GM21737 (cell line): ENCODE data around the gene OTOG.

Source experiments
- ATAC-seq: cut with Tn5 transposase; IDR thresholded peaks from one replicate; pipeline ENCODE4 v1.9.1; 2021; ENCODE audit warnings: mild to moderate bottlenecking, moderate library complexity; ENCODE audit not compliant: unreplicated experiment

OTOG gene

DNA sequence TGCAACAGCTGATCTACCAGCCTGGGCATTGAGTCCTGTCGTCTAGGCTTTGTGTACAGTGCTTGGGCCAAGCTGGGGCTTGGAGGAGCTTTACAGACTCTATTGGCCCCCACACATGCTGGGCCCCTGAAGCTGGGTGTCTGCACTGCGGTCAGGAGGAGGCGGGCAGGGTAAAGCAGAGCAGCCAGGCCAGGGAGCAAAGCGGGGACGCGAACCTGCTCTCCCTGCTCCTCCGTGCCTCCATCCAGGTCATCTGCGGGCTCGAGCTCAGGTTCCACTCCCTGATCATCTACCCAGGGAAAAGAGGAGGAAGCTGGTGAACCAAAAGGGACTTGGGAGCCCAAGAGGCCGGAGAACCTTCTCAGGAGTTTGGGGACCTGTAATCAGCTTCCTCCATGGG lies 29.9 kb upstream of the OTOG start:
- ATAC-seq, result no peak

DNA sequence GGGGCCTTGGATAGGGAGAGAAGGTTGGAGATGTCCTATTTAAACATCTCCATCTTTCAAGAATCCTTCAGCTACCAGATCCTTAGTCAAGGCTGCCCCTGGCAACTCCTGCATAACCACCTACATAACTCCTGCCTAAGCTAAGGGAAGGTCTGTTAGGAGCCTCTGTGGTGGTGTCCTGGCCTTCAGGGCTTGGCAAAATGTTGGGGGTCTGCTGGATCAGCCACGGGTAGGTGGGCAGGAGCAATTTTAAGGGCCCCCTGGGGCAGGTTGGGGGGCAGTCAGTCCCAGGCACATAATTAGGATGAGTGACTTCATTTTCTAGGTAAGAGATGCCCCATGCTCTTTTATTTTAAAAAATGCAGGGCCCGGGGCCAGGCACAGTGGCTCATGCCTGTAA lies 28.7 kb upstream of the OTOG start:
- ATAC-seq, result no peak

DNA sequence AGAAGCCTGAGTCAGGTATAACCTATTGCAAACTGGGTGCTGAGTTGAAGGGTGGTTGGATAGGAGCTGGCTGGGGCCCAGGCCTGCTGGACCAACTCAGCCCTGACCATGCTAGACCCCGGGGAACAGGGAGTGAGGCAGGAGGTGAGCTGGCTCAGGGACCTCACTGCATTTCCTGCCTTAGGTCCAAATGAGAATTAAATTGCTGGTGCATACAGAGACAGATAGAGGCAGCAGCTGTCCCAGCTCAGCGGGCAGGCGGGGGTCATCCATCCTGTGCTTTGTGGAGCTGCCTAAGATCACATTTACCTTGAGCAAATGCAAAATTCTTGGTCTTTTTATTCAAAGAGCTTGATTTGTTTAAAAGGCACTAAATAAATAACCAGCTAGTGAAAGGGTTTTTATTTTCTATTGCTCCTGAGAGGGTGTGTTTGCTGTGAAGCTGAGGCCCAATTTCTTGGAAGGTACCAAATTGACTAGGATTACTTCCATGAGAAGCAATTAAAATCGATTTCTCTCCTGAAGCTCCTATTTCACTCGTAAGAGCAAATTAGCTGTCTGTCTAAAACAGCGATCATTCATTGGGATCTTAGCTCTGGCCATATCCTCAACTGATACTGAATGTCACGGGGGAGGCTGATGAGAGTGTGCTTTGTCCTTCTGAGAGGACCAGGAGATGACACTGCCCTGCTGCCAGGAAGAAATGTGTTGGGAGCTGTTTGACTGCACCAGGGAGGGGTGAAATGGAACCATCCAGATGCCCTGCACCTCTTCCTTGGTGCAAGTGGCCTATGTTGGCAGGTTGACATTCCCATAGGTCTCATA lies 27.8 kb upstream of the OTOG start:
- no peak for ATAC-seq

DNA sequence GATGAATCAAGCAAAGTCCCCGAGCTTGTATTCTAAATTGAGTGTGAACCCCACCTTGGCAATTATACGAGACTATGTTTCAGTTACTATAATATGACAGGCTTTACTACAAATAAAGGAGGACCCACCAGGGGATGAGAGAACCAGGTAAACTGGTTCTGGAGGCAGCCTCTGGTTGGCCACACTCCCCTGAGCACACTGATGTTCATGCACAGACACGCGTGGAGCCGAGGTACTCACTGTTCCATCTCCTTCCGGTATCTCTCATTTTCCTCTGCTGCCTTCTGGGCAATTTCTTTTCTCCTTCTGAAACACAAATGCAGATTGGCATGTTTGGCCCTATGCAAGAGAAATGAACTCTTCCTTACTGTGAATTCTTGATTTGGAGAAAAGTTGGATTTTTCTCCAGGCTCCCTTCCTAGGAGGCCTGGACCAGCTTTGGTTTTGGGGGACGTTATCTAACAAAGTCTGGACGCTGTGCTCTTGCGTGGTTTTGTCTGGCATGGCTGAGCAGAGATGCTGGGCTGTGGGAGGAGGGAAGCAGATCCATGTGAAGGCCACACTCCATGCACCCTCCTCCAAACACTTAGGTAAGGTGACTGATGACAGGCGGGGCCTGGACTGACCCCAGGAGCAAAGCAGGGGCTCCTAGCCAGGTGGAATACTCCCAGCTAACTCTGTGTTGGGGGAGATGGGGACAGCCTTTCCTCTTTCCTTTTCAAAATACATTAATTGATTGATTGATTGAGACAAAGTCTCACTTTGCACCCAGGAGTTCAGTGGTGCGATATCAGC lies 25.8 kb upstream of the OTOG start:
- ATAC-seq, result no peak

GRCh38 chr11:17522655-17523054 lies 24.4 kb upstream of the OTOG start:
- ATAC-seq, result no peak

GRCh38 chr11:17524221-17524620 lies 22.8 kb upstream of the OTOG start:
- ATAC-seq, result no peak

DNA sequence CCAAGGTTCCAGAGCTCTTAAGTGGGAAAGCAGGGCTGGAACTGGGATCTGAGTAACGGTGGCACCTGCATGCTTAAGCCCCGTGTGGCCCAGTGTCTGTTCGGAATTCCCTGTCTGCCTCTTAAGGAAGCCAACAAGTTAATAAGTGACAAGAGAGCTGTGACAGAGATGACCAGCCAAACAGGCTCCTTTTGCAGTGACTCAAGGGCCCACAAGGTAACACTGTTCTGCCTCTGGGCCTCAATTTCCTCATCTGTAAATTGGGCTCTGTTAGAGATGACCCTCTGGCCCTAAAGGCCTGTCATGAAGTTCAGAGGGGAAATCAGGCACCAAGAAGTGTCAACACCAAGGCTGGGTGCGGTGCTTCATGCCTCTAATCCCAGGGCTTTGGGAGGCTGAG lies 21.5 kb upstream of the OTOG start:
- no peak for ATAC-seq

DNA sequence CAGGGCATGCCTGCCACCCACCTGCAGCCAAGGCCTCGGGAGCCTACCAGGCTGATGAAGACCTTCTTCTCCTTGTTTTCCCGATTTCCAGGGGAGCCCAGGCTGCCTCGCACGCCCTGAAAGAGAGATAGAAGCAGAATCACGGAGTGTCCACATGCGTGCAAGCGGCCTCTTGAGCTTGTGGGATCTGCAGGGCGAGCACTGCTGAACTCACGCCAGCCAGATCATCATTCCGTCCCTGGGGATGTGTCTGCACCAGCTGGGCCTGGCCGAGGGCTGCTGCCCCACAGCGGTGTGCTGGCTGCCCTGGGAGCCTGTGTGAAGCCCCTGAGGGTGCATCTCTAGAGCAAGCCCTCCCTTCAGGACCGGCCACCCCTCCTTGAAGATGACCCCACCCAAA lies 20.7 kb upstream of the OTOG start:
- no peak for ATAC-seq

DNA sequence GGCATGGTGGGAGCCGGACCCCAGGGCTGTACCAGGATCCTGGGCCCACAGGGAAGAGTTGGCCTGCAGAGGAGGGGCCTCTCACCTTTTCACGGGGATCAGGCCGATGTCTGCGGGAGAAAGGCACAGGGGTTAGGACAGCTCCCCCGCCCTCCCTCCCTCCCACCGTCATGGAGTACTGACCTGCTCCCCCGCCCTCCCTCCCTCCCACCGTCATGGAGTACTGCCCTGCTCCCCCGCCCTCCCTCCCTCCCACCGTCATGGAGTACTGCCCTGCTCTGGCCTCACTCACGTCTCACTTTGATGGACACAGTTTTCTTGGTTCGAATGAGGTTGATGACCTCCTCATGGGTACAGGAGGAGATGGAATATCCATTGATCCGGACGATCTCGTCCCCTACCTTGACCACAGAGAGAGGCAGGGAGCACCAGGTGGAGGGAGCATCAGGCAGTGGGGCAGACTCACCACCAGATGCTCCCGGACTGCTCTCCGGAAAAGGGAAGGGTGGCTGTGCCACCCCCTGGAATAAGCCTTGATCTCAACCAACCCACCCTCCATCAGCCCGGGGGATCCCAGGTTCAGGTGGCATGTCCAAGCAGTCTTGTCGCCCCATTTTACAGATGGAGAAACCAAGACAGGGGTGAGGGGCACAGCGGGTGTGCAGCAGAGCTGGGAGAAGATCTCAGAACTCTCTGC lies 20.0 kb upstream of the OTOG start:
- ATAC-seq, result no peak

DNA sequence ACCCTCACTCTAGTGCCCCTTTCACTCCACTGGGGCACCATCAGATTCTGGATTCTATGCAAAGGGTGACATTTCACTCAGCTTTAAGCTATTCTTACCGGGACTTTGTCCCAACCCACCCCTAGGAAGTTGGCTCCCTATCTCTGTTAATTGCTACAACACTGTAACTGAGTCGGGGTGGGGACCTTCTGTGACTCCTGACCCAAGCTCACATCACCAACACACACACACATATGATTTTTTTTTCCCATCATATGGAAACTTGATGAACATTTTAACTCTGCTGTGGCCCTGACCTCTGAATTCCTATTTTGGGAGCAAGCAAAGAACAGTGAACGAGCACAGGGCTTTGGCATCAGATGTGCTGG lies 19.4 kb upstream of the OTOG start:
- no peak for ATAC-seq

DNA sequence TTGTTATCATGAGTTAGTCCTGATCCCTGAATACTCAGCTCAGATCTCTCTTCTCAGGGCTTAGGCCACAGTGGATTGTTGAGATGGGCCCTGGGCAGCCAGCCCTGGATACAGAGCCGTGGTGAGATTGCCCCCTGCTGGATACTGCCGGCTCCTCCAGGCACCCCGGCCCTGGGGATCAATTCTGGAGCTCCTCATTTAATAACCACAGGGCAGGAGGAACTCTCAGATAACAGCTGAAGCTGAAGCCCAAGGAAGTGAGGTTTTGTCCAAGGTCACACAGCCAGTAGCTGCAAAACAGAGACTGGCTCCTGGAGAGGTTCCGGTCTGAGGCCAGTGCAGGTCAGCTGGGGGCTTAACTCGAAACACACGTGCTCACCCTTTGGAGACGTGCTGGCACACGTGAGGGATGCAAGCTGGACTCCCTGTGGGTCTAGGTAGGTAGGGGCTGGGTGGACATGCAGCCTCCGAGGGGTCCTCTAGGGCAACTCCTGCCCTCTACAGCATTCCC lies 18.8 kb upstream of the OTOG start:
- ATAC-seq, result no peak

GRCh38 chr11:17528906-17529843 lies 17.9 kb upstream of the OTOG start:
- no peak for ATAC-seq

- no peak for ATAC-seq
Measured at GRCh38 chr11:17529844-17530185, 17.2 kb upstream of the OTOG start.

- ATAC-seq, result no peak
Measured at GRCh38 chr11:17531071-17531600, 15.9 kb upstream of the OTOG start.

DNA sequence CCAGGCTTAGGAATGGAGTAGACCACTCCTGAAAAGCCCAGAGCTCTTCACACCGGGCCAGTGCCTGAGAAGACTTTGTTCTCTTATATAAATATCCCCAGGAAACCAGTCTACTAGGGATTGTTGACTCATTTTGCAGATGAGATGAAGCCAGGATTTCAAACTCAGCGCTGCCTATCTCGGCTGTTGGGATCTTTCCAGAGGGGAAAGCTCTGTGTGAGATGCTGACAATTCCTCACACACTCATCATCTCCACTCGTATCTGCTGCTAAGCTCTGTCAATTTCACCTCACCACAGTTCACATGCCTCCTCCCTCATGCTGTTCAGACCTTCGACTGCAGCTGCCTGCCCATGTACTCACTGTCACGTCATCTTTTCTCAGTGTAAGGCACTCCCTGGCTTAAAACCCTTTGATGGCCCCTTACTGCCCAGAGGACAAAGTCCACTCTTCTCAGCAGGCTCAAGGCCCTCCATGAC lies 15.4 kb upstream of the OTOG start:
- no peak for ATAC-seq

- no peak for ATAC-seq
Measured at GRCh38 chr11:17532784-17533183, 14.3 kb upstream of the OTOG start.

GRCh38 chr11:17533341-17533740 lies 13.7 kb upstream of the OTOG start:
- no peak for ATAC-seq

DNA sequence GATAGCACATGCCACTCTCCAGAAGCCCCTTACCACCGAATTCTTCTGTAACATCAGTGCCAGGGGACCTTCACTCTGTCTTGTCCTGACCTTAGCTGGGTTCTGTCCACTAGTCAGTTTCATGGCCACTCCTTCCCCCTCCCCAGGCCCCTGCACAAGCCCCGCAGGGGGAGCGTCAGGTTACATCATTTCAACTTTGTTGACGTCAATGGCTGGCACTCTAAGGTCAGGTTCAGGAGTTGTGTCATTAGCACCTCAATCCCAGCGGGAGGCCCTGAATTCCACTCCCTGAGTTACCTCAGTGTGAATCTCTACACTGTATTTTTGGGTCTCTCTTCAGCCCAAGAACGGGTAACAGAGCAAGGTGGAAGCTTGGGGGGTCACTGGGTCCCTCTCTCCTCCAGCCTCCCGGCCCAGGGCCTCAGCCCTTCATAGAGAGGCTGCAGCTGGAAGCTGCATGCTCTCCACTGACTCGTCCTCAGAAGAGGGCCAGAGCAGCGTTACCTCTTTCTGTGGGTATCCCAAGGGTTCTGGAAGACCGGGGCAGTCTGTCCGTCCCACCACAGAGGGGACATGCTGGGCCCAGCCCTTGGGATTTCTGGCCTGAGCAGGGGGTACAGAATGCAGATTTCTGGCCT lies 13.2 kb upstream of the OTOG start:
- no peak for ATAC-seq

GRCh38 chr11:17535488-17535887 lies 11.6 kb upstream of the OTOG start:
- no peak for ATAC-seq

DNA sequence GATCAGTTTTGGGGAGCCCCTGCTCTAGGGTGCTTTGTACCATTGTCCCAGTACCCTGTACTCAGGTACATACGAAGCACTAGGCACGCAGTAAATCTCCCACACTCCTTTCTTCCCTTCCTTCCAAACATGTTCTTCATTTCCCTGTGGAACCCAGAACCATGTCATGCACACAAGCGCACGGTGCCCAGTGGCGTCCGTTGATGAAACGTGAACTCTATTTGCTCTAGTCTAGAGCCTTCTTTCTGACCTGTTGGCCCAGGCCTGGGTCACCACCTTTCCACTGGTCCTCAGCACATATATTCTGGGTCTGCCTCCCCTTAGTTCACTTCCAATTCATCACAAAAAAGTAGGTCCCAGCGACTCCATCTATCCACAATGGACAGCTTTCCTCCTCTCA lies 9.8 kb upstream of the OTOG start:
- no peak for ATAC-seq
